Measurements from ENCODE around the gene DBT. TPM values are rescaled to one million over a fixed set of nuclear protein-coding genes. Genes with fewer than 3 reads are reported as not detected.
"Not testable (repeated sequence)": the region's sequence is repeated elsewhere in the genome, so short reads cannot be mapped to it uniquely, and the experiment has no call there.

Gene DBT
- total and polyA plus RNA-seq, 2 of the 8 experiments (the other 6 are each of a cell fraction or from before 2014, with no cell fraction given) = 3.3 to 24.6 TPM

DNA sequence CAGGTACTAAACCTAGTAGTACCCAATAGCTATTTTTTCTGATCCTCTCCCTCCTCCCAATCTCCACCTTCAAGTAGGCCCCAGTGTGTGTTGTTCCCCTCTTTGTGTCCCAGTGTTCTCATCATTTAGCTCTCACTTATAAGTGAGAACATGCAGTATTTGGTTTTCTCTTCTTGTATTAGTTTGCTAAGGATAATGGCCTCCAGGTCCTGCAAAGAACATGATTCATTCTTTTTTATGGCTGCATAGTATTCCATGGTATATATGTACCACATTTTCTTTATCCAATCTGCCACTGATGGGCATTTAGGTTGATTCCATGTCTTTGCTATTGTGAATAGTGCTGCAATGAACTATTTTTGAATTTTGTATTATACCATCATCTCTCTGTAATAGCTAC lies 47.4 kb upstream of the DBT start:
- not testable (repeated sequence) for H3K14ac ChIP-seq (ENCODE audit: insufficient read length); H3K36me3 ChIP-seq (ENCODE audit: control insufficient read depth in 2 of 4, insufficient read depth in 4 of 4, low read length in 3 of 4); H3K4me2 ChIP-seq (ENCODE audit: insufficient read depth in 1 of 2, low read depth in 2 of 2, low read length in 2 of 2); H2BK120ac ChIP-seq (replicated peaks; ENCODE audit: low read depth, low read length); H3K23me2 ChIP-seq (ENCODE audit: low read depth, low read length); H4K8ac ChIP-seq (ENCODE audit: extremely low read depth, insufficient read depth, low read length); H2BK5ac ChIP-seq (ENCODE audit: low read depth, low read length); FAIRE-seq; H3K27ac ChIP-seq (ENCODE audit: low read depth, low read length); H3K56ac ChIP-seq (replicated peaks; ENCODE audit: insufficient read length, low read depth, low read length); H3K4ac ChIP-seq (replicated peaks; ENCODE audit: insufficient read length, low read depth, low read length); H3K4me3 ChIP-seq (ENCODE audit: extremely low read depth in 1 of 4, insufficient read depth in 2 of 4, low read depth in 3 of 4, low read length in 4 of 4); H2BK20ac ChIP-seq (ENCODE audit: low read length); DNase-seq (ENCODE audit: low read depth in 1 of 2, low spot score in 2 of 2); H3K27me3 ChIP-seq (replicated peaks in 1 of 4; ENCODE audit: control insufficient read depth in 3 of 4, extremely low read depth in 1 of 4, insufficient read depth in 3 of 4, low read length in 3 of 4); H2AFZ ChIP-seq (ENCODE audit: low read length); H4K5ac ChIP-seq (ENCODE audit: insufficient read length, low read depth, low read length); H2BK12ac ChIP-seq (ENCODE audit: low read depth, low read length); H3K9ac ChIP-seq (replicated peaks in 1 of 4; ENCODE audit: extremely low read depth in 1 of 4, low read depth in 3 of 4, low read length in 3 of 4); H2AK5ac ChIP-seq (ENCODE audit: low read depth, low read length); H4K20me1 ChIP-seq (replicated peaks in 1 of 2; ENCODE audit: control insufficient read depth in 1 of 2, insufficient read depth in 2 of 2, low read length in 2 of 2); H4K91ac ChIP-seq (replicated peaks; ENCODE audit: insufficient read length, low read length); H3K79me2 ChIP-seq (ENCODE audit: control insufficient read depth in 1 of 2, insufficient read depth in 2 of 2, low read length in 2 of 2); H3K79me1 ChIP-seq (ENCODE audit: low read depth, low read length); H3K23ac ChIP-seq (ENCODE audit: insufficient read length); H2BK15ac ChIP-seq (ENCODE audit: low read length); H3K9me3 ChIP-seq (ENCODE audit: insufficient read depth in 2 of 2, low read depth in 1 of 2, low read length in 1 of 2); H3K18ac ChIP-seq (ENCODE audit: extremely low read depth, low read length)
- H3K4me1 ChIP-seq (replicated peaks in 1 of 4; ENCODE audit: control insufficient read depth in 3 of 4, insufficient read depth in 4 of 4, low read length in 3 of 4) = peaks cover 3 to 10% (median 6%) of the 10 kb centered on the region in 4 experiments; a peak in 6 of 7 replicates
- ChIA-PET CTCF (ENCODE audit: partially characterized antibody) (interaction anchor here (0.7 to 1.5 kb wide), 3 partner anchors 62 to 167 kb away, joined by 3 to 5 read pairs (median 5); no protein-coding TSS in a partner anchor), POLR2A (ENCODE audit: partially characterized antibody) (interaction anchor here (1.3 to 5.7 kb wide), 2 partner anchors 31 to 55 kb away, joined by 3 to 31 read pairs; partner anchors contain the start of genes CDC14A and RTCA)
- TF ChIP-seq KDM1A (IDR thresholded peaks at IDR 0.05; ENCODE audit: borderline replicate concordance, low read length) = peak; percentile 51; the same call in 1 of the 2 replicates

All from H1 (cell line).